IMR-90 (cell line): ENCODE measurements around the gene BCAS3. TPM values are rescaled to one million over a fixed set of nuclear protein-coding genes. Genes with fewer than 3 reads are reported as not detected.
A peak's percentile ranks its signal among the peaks of the same experiment; 100 is the strongest.

Experiments
- ATAC-seq: fragments of 200-7000 bp; cut with Tn5 transposase; 2 replicates; pipeline ENCODE4 v1.9.1; 2020; ENCODE audit warnings: low read depth, mild to moderate bottlenecking, moderate library complexity
- BruUV-seq: library from RNA; stranded (reverse); fragments of 400-500 nt; replicated peaks from 2 replicates; lab custom pipeline; 2021; lab: Mats Ljungman, UMichigan
- CTCF ChIA-PET: fragments of 300-600 bp; formaldehyde crosslinking; extraction: SDS; loops from one replicate; lab custom pipeline; 2021; ENCODE audit warnings: antibody characterized with exemption; lab: Yijun Ruan, JAX
- POLR2A ChIA-PET: fragments of 300-600 bp; sonication (Branson Sonifier 250); formaldehyde crosslinking; loops from one replicate; lab custom pipeline; 2022; ENCODE audit warnings: antibody characterized with exemption; ENCODE audit not compliant: unreplicated experiment; lab: Charles Lee
- DNase-seq: peaks from one replicate; pipeline ENCODE4 v3.0.0; 2013
- H2AFZ ChIP-seq: replicated peaks from 2 replicates; pipeline ENCODE3; 2013; ENCODE audit warnings: low read length, mild to moderate bottlenecking; ENCODE audit not compliant: poor library complexity
- H2AK5ac ChIP-seq: 2 replicates; pipeline ENCODE4 v1.6.1; 2013; ENCODE audit warnings: low read depth, low read length, inconsistent platforms
- H2AK9ac ChIP-seq: replicated peaks from 2 replicates; pipeline ENCODE3; 2013; ENCODE audit warnings: mild to moderate bottlenecking, low read depth, low read length, moderate library complexity; ENCODE audit not compliant: poor library complexity
- H2BK120ac ChIP-seq: 2 replicates; pipeline ENCODE4 v1.6.1; 2013; ENCODE audit warnings: low read depth, low read length, inconsistent platforms
- H2BK15ac ChIP-seq: 3 replicates; pipeline ENCODE4 v1.6.1; 2013; ENCODE audit warnings: low read depth, low read length, inconsistent platforms
- H2BK20ac ChIP-seq: 2 replicates; pipeline ENCODE4 v1.6.1; 2013; ENCODE audit warnings: low read depth, mild to moderate bottlenecking, inconsistent platforms, low read length, moderate library complexity
- H2BK5ac ChIP-seq: 2 replicates; pipeline ENCODE4 v1.6.1; 2013; ENCODE audit warnings: mild to moderate bottlenecking, low read depth, low read length, inconsistent platforms; ENCODE audit not compliant: poor library complexity, severe bottlenecking
- H3K14ac ChIP-seq: replicated peaks from 2 replicates; pipeline ENCODE4 v1.6.1; 2013; ENCODE audit warnings: low read depth, low read length, inconsistent platforms
- H3K18ac ChIP-seq: 2 replicates; pipeline ENCODE4 v1.6.1; 2013; ENCODE audit warnings: low read depth, low read length, control low read depth
- H3K23ac ChIP-seq: 2 replicates; pipeline ENCODE4 v1.6.1; 2013; ENCODE audit warnings: low read depth, low read length, inconsistent platforms
- H3K27ac ChIP-seq: 2 replicates; pipeline ENCODE4 v1.5.1; 2013; ENCODE audit warnings: mild to moderate bottlenecking, control low read depth, low read length; ENCODE audit not compliant: insufficient read depth
- H3K27me3 ChIP-seq: 2 replicates; pipeline ENCODE4 v1.6.1; 2013; ENCODE audit warnings: low read length; ENCODE audit not compliant: control insufficient read depth, insufficient read depth
- H3K36me3 ChIP-seq: 2 replicates; pipeline ENCODE4 v1.6.1; 2013; ENCODE audit warnings: low read length, mixed read lengths; ENCODE audit not compliant: control insufficient read depth, insufficient read depth
- H3K4ac ChIP-seq: 2 replicates; pipeline ENCODE4 v1.6.1; 2013; ENCODE audit warnings: low read depth, low read length, inconsistent platforms
- H3K4me1 ChIP-seq: 2 replicates; pipeline ENCODE4 v1.6.1; 2013; ENCODE audit warnings: low read length, mixed read lengths; ENCODE audit not compliant: control insufficient read depth, insufficient read depth
- H3K4me2 ChIP-seq: 2 replicates; pipeline ENCODE4 v1.6.1; 2013; ENCODE audit warnings: low read depth, mild to moderate bottlenecking, control low read depth, low read length, moderate library complexity
- H3K4me3 ChIP-seq: 2 replicates; pipeline ENCODE4 v1.5.1; 2013; ENCODE audit warnings: low read depth, mild to moderate bottlenecking, control low read depth, low read length, moderate library complexity; ENCODE audit not compliant: insufficient read depth
- H3K56ac ChIP-seq: 2 replicates; pipeline ENCODE4 v1.6.1; 2013; ENCODE audit warnings: low read length, inconsistent platforms; ENCODE audit not compliant: insufficient read depth; ENCODE audit errors: extremely low read depth
- H3K79me1 ChIP-seq, 2 experiments: 2 replicates each; pipeline ENCODE4 v1.6.1; 2013; ENCODE audit warnings: low read length in 2 of 2, inconsistent platforms in 1 of 2, low read depth in 1 of 2
- H3K9ac ChIP-seq: 2 replicates; pipeline ENCODE4 v1.6.1; 2013; ENCODE audit warnings: low read depth, low read length, control low read depth
- H3K9me1 ChIP-seq: 2 replicates; pipeline ENCODE4 v1.6.1; 2013; ENCODE audit warnings: low read length, inconsistent platforms; ENCODE audit not compliant: insufficient read depth
- H3K9me3 ChIP-seq: 2 replicates; pipeline ENCODE4 v1.6.1; 2013; ENCODE audit warnings: low read length; ENCODE audit not compliant: control insufficient read depth, insufficient read depth
- H4K20me1 ChIP-seq: 2 replicates; pipeline ENCODE4 v1.6.1; 2013; ENCODE audit warnings: low read length, inconsistent platforms; ENCODE audit not compliant: insufficient read depth
- H4K5ac ChIP-seq: 2 replicates; pipeline ENCODE4 v1.6.1; 2013; ENCODE audit warnings: mild to moderate bottlenecking, low read depth, low read length, control low read depth
- H4K8ac ChIP-seq, 2 experiments: 2 replicates each; pipeline ENCODE4 v1.6.1; 2013; ENCODE audit warnings: low read depth in 2 of 2, low read length in 2 of 2, control low read depth in 1 of 2, inconsistent platforms in 1 of 2
- H4K91ac ChIP-seq: 2 replicates; pipeline ENCODE4 v1.6.1; 2013; ENCODE audit warnings: low read depth, low read length, inconsistent platforms; ENCODE audit not compliant: insufficient read depth
- BHLHE40 ChIP-seq: fragments of 150-350 bp; IDR thresholded peaks from 2 replicates; pipeline ENCODE4 v1.6.1; 2016; ENCODE audit warnings: mild to moderate bottlenecking, low read depth, low read length
- CEBPB ChIP-seq: IDR thresholded peaks from 2 replicates; pipeline ENCODE4 v1.6.1; 2012; ENCODE audit warnings: low read depth, low read length, improper control_type of control experiment
- CHD1 ChIP-seq: IDR thresholded peaks from 2 replicates; pipeline ENCODE4 v1.6.1; 2012; ENCODE audit warnings: low read depth, low read length, improper control_type of control experiment
- FOS ChIP-seq: fragments of 150-350 bp; IDR thresholded peaks from 2 replicates; pipeline ENCODE4 v1.6.1; 2016; ENCODE audit warnings: low read depth, low read length
- MAZ ChIP-seq: IDR thresholded peaks from 2 replicates; pipeline ENCODE4 v1.6.1; 2012; ENCODE audit warnings: low read depth, mild to moderate bottlenecking, low read length, improper control_type of control experiment, moderate library complexity, borderline replicate concordance
- MXI1 ChIP-seq: IDR thresholded peaks from 2 replicates; pipeline ENCODE4 v1.6.1; 2012; ENCODE audit warnings: low read depth, mild to moderate bottlenecking, low read length, moderate library complexity, borderline replicate concordance
- NFE2L2 ChIP-seq: fragments of 150-350 bp; IDR thresholded peaks from 2 replicates; pipeline ENCODE4 v1.6.1; 2016; ENCODE audit warnings: low read depth, mild to moderate bottlenecking, low read length
- POLR2A ChIP-seq: IDR thresholded peaks from 2 replicates; pipeline ENCODE4 v1.6.1; 2012; ENCODE audit warnings: mild to moderate bottlenecking, low read depth, low read length
- RAD21 ChIP-seq: IDR thresholded peaks from 2 replicates; pipeline ENCODE4 v1.6.1; 2012; ENCODE audit warnings: low read length, improper control_type of control experiment
- RCOR1 ChIP-seq: IDR thresholded peaks from 2 replicates; pipeline ENCODE4 v1.6.1; 2012; ENCODE audit warnings: mild to moderate bottlenecking, low read length, improper control_type of control experiment; ENCODE audit not compliant: insufficient replicate concordance
- RFX5 ChIP-seq: IDR thresholded peaks from 2 replicates; pipeline ENCODE4 v1.8.0; 2012; ENCODE audit warnings: low read depth, mild to moderate bottlenecking, low read length, moderate library complexity
- SMC3 ChIP-seq: fragments of 150-350 bp; IDR thresholded peaks from 2 replicates; pipeline ENCODE4 v1.6.1; 2016; ENCODE audit warnings: low read depth, mild to moderate bottlenecking, antibody characterized with exemption, low read length, moderate library complexity
- WGBS, 2 experiments: methylation state at CpG; one replicate each; pipeline versions ENCODE4 v1.1.5 to v1.1.7; 2013; ENCODE audit warnings: missing lambda C conversion rate in 2 of 2; ENCODE audit not compliant: insufficient read length in 1 of 2; ENCODE audit errors: extremely low coverage in 2 of 2; 5-methylcytosine and 5-hydroxymethylcytosine counted together
- dilution Hi-C: fragments of 300-500 bp; cut with HindIII; formaldehyde crosslinking; loops from one replicate; pipeline ENCODE4 v1.14.3; 2018; ENCODE audit warnings: low sequenced_read_pairs; ENCODE audit not compliant: unreplicated experiment
- in situ Hi-C: fragments of 300-500 bp; cut with MboI; formaldehyde crosslinking; loops from 3 replicates; pipeline ENCODE4 v1.14.3; 2019; ENCODE audit warnings: low sequenced_read_pairs, inconsistent platforms, mixed read lengths
- intact Hi-C: fragments of 100-400 bp; cut with micrococcal nuclease; formaldehyde crosslinking; loops from 2 replicates; pipeline ENCODE4 v1.10.0; 2022
- polyA plus RNA-seq, 3 experiments: library from polyadenylated mRNA; depleted of rRNA; stranded (reverse); fragments of >200 nt; gene quantifications; 2 replicates each; pipeline ENCODE4 v1.2.3, GENCODE V29; 2012; ENCODE audit warnings: low replicate concordance in 1 of 3
- total RNA-seq: library from RNA; depleted of rRNA; stranded (reverse); fragments of >200 nt; gene quantifications from 2 replicates; pipeline ENCODE4 v1.2.3, GENCODE V29; 2012
- TF ChIP-seq, protein P1 (sequence below): conservative IDR thresholded peaks from 2 replicates; pipeline ENCODE4 v1.5.1; 2012; ENCODE audit warnings: mild to moderate bottlenecking, low read depth, low read length, improper control_type of control experiment
- TF ChIP-seq, protein P2 (sequence below): fragments of 150-350 bp; IDR thresholded peaks from 2 replicates; pipeline ENCODE4 v1.6.1; 2016; ENCODE audit warnings: low read depth, mild to moderate bottlenecking, low read length, moderate library complexity, borderline replicate concordance

Gene BCAS3
- total and polyA plus RNA-seq, 2 of the 4 experiments (the other 2 are of a cell fraction): 6.3 to 27.1 TPM

DNA sequence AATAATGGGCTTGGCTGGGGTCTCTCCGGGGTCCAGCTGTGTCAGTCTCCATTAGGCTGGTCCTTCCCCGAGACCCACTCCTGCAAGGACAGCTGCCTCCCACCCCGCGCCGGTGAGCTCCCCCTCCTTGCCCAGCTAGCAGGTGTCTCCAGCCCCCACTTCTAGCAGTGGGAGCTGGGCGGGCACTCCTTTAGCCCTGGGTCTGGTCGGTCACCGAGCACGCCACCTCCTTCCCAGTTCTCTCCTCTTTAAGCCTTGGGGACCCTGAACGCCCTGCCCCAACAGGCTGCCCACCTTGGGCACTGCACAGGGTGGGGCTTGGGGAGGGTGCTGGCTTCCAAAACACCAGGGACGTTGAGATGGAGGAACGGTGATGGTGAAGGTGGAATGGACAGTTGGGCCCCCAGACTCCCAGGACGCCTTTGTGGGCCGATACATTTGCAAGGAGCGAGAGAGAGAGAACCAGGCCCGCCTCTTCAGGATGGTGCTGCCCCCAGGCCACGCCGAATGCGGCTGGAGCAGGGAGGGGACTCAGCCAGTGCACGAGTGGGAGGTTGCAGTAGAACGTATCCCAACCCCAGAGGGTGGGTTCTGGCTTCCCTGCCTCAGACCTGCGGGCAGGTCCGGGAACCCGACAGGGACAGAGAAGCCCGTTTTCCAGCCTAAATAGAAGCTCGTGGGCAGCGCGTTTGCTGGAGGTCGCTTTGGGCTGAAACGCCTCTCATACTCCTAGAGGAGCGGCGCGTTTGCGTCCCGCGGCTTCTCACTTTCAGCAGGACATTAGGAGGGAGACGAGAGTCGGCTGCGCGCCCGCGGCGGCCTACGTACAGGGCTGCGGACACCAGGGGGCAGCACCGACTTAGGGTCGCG lies 732.7 kb downstream of the BCAS3 start:
- Histone ChIP-seq H3K56ac (peak overlapping the region; percentile 80), H4K91ac (peak overlapping the region; percentile 62; the same call in 1 of the 2 replicates), H4K20me1 (peaks cover 34% of the 10 kb centered on the region), H2AK5ac (peak overlapping the region; percentile 90), H4K8ac (peak overlapping the region; percentile 41 to 55; a peak in 3 of 4 replicates), H2BK20ac (no peak overlapping the region), H3K4me3 (peak overlapping the region; percentile 27), H3K79me1 (peaks cover 9 to 35% of the 10 kb centered on the region in 2 experiments; a peak in 3 of 4 replicates), H3K4me1 (peaks cover 45% of the 10 kb centered on the region), H2AFZ (peak overlapping the region; percentile 98), H3K9ac (peak overlapping the region; percentile 40), H3K27ac (peak overlapping the region; percentile 91), H4K5ac (peak overlapping the region; percentile 8), H2BK15ac (peak overlapping the region; percentile 36; the same call in 1 of the 3 replicates), H3K14ac (peak overlapping the region; percentile 83), H3K4me2 (peak overlapping the region; percentile 66), H3K9me1 (no peaks in the 10 kb centered on the region; the same call in 1 of the 2 replicates), H2AK9ac (peak overlapping the region; percentile 90), H3K36me3 (peaks cover 37% of the 10 kb centered on the region), H3K9me3 (no peaks in the 10 kb centered on the region), H2BK5ac (peak overlapping the region; percentile 94), H3K4ac (peak overlapping the region; percentile 99), H3K18ac (peak overlapping the region; percentile 12; the same call in 1 of the 2 replicates), H2BK120ac (peak overlapping the region; percentile 47), H3K27me3 (no peaks in the 10 kb centered on the region), H3K23ac (peak overlapping the region; percentile 80)
- 3% methylated on average over 27 of the region's 48 CpGs; no CpG with 5 or more reads in 1 of the 2 experiments for WGBS, 2 experiments
- dilution Hi-C loops (no loop called here), intact Hi-C loops (loop anchor here (5.0 kb wide), 1 partner anchor 657 kb away; the partner anchor contains the start of gene MED13), in situ Hi-C loops (no loop called here)
- peak; percentile 25 for ATAC-seq
- DNase-seq: peak; percentile 86
- ChIA-PET CTCF (interaction anchor here (1.0 to 1.2 kb wide), 2 partner anchors 10 to 210 kb away, joined by 3 to 4 read pairs; partner anchors contain the start of gene TBX2), POLR2A (interaction anchor here (1.9 kb wide), 1 partner anchor 10 kb away, joined by 10 read pairs; the partner anchor contains the start of gene TBX2)
- no TSS peak for BruUV-seq
- TF ChIP-seq CHD1: no peak
- TF ChIP-seq NFE2L2: no peak
- no peak for TF ChIP-seq BHLHE40
- no peak for TF ChIP-seq FOS
- TF ChIP-seq SMC3: peak; percentile 42
- TF ChIP-seq POLR2A: no peak; the same call in 1 of the 2 replicates
- TF ChIP-seq RAD21: peak; percentile 43
- peak; percentile 77; the same call in 1 of the 2 replicates for TF ChIP-seq MAZ
- TF ChIP-seq, protein P1, sequence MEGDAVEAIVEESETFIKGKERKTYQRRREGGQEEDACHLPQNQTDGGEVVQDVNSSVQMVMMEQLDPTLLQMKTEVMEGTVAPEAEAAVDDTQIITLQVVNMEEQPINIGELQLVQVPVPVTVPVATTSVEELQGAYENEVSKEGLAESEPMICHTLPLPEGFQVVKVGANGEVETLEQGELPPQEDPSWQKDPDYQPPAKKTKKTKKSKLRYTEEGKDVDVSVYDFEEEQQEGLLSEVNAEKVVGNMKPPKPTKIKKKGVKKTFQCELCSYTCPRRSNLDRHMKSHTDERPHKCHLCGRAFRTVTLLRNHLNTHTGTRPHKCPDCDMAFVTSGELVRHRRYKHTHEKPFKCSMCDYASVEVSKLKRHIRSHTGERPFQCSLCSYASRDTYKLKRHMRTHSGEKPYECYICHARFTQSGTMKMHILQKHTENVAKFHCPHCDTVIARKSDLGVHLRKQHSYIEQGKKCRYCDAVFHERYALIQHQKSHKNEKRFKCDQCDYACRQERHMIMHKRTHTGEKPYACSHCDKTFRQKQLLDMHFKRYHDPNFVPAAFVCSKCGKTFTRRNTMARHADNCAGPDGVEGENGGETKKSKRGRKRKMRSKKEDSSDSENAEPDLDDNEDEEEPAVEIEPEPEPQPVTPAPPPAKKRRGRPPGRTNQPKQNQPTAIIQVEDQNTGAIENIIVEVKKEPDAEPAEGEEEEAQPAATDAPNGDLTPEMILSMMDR: peak; percentile 70
- TF ChIP-seq RFX5: no peak
- no peak for TF ChIP-seq RCOR1
- no peak for TF ChIP-seq CEBPB
- TF ChIP-seq, protein P2, sequence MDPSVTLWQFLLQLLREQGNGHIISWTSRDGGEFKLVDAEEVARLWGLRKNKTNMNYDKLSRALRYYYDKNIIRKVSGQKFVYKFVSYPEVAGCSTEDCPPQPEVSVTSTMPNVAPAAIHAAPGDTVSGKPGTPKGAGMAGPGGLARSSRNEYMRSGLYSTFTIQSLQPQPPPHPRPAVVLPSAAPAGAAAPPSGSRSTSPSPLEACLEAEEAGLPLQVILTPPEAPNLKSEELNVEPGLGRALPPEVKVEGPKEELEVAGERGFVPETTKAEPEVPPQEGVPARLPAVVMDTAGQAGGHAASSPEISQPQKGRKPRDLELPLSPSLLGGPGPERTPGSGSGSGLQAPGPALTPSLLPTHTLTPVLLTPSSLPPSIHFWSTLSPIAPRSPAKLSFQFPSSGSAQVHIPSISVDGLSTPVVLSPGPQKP: no peak
- TF ChIP-seq MXI1: no peak
